Heart left ventricle (tissue), 16 donors: ENCODE measurements around the gene NDUFA1. TPM values are rescaled to one million over a fixed set of nuclear protein-coding genes. Genes with fewer than 3 reads are reported as not detected.
"Not testable (repeated sequence)": the region's sequence is repeated elsewhere in the genome, so short reads cannot be mapped to it uniquely, and the experiment has no call there.

Experiments used
- ATAC-seq, 4 donors: fragments of 200-7000 bp; cut with Tn5 transposase; one replicate each; pipeline ENCODE4 v1.9.1; 2020 to 2022; ENCODE audit warnings: moderate library complexity in 4 of 4, mild to moderate bottlenecking in 3 of 4, moderate number of reproducible peaks in 1 of 4
- DNase-seq, 5 donors: peaks; one replicate each; pipeline ENCODE4 v3.0.0-alpha.2; 2020
- H3K27ac ChIP-seq, 12 donors: fragments of 200-600 bp; sonication (generic) in 4 of 12; one replicate each; pipeline versions ENCODE4 v1.5.0 to v1.8.0; 2016 to 2022; ENCODE audit warnings: mild to moderate bottlenecking in 2 of 12
- H3K27me3 ChIP-seq, 9 donors: fragments of 200-600 bp; sonication (generic) in 2 of 9; one replicate each; pipeline versions ENCODE4 v1.5.1 to v1.8.0; 2016 to 2022; ENCODE audit warnings: mild to moderate bottlenecking in 3 of 9
- H3K36me3 ChIP-seq, 9 donors: fragments of 200-600 bp; sonication (generic) in 2 of 9; one replicate each; pipeline versions ENCODE4 v1.5.0 to v1.8.0; 2018 to 2022; ENCODE audit warnings: mild to moderate bottlenecking in 2 of 9
- H3K4me1 ChIP-seq, 12 donors: fragments of 200-600 bp; sonication (generic) in 4 of 12; one replicate each; pipeline versions ENCODE4 v1.5.0 to v1.8.0; 2016 to 2022; ENCODE audit warnings: mild to moderate bottlenecking in 3 of 12
- H3K4me3 ChIP-seq, 12 donors: fragments of 200-600 bp; sonication (generic) in 4 of 12; one replicate each; pipeline versions ENCODE4 v1.5.0 to v1.8.0; 2017 to 2022; ENCODE audit warnings: mild to moderate bottlenecking in 9 of 12, moderate library complexity in 4 of 12
- H3K9me3 ChIP-seq, 12 donors: fragments of 200-600 bp; sonication (generic) in 4 of 12; one replicate each; pipeline versions ENCODE4 v1.5.0 to v1.8.0; 2016 to 2022; ENCODE audit warnings: mild to moderate bottlenecking in 1 of 12
- CTCF ChIP-seq, 12 donors: fragments of 200-600 bp; sonication (generic) in 4 of 12; IDR thresholded peaks; one replicate each; pipeline versions ENCODE4 v1.5.0 to v1.8.0; 2018 to 2022; ENCODE audit warnings: antibody characterized with exemption in 12 of 12, mild to moderate bottlenecking in 5 of 12
- POLR2A ChIP-seq, 2 donors: fragments of 450-650 bp; IDR thresholded peaks; one replicate each; pipeline ENCODE4 v1.6.1; 2017; ENCODE audit warnings: antibody characterized with exemption in 2 of 2, mild to moderate bottlenecking in 2 of 2, moderate library complexity in 2 of 2
- WGBS, 4 donors: extraction: QIAGEN DNeasy Blood & Tissue Kit in 2 of 4; methylation state at CpG; one replicate each; pipeline versions ENCODE4 v1.1.5 to v1.1.7; 2013 to 2018; 5-methylcytosine and 5-hydroxymethylcytosine counted together
- intact Hi-C, 10 donors: fragments of 100-400 bp; cut with DNase I; formaldehyde crosslinking; loops; one replicate each; pipeline versions ENCODE4 v1.11.1 to v1.14.2; 2022
- polyA plus RNA-seq, 2 donors: library from polyadenylated mRNA; stranded (reverse); fragments of 200-250 nt; gene quantifications; one replicate each; pipeline ENCODE4 v1.2.3, GENCODE V29; 2013
- total RNA-seq, 9 donors: library from RNA; depleted of rRNA in 2 of 9; stranded (reverse); fragments of >200 nt in 2 of 9; fragmentation: NEBNext Ultra II Directional in 3 of 9; extraction: Animal tissue kit (Norgen Biotek cat#: 25700) in 3 of 9; gene quantifications; one replicate each; pipeline versions ENCODE4 v1.1.0 to v1.2.4, GENCODE V29; 2016 to 2023
- donor health status: ischemic (EF 13 %, LVEDD 7.1; RV severe dilation, severe dysfunction).
- donor health status: healthy with polysubstance abuse.
- donor health status: DM: no; HTN: yes; CAD: no.
- donor health status: DM: no; HTN: no; CAD: no.
- donor health status: ischemic (EF 25% LVEDD 6.9; RV normal size, moderate dysfunction).
- donor health status: ischemic (EF 25% LVEDD 5.7; RV mildly dilated, moderate dysfunction).
- donor health status: healthy.
- donor health status: DM: yes; HTN: yes; CAD: no.
- donor health status: ischemic (EF 35%, LVEDD 5.7; RV mildly dilated, moderate dysfunction).
- donor health status: nonischemic (EF 11% LVEDD 7.7; RV severe dilation, severe dysfunction).
- donor health status: DM: yes; HTN: yes; CAD: no.
- donor health status: PGD.
- donor health status: ischemic (EF 29% LVEDD 5.4; RV normal size, mild dysfunction).
- donor health status: nonischemic (EF 23%, LVEDD 6.1; RV moderate dilation, normal function).

Gene NDUFA1
- total and polyA plus RNA-seq, 11 donors: 288 to 1,598 (median 433) TPM

- H3K4me3 ChIP-seq: no peak overlapping the region
- 76 to 98% (median 89%) methylated on average over 2 of the region's 2 CpGs for WGBS, 4 donors
- no peaks in the 10 kb centered on the region for H3K9me3 ChIP-seq
- no peak for DNase-seq
- no peaks in the 10 kb centered on the region for H3K27me3 ChIP-seq
- no peak for ATAC-seq
- no peaks in the 10 kb centered on the region for H3K4me1 ChIP-seq
- no peak for TF ChIP-seq POLR2A (IDR thresholded peaks at IDR 0.05)
- TF ChIP-seq CTCF (IDR thresholded peaks at IDR 0.05): no peak
- H3K27ac ChIP-seq: no peak overlapping the region
- intact Hi-C loops: no loop called here
- H3K36me3 ChIP-seq: no peaks in the 10 kb centered on the region
These were observed 46.2 kb downstream of the NDUFA1 start for GRCh38 chrX:119917877-119918276.

GRCh38 chrX:119919835-119920585, 48.4 kb downstream of the NDUFA1 start:
- no peaks in the 10 kb centered on the region for H3K4me1 ChIP-seq
- no peak overlapping the region for H3K27ac ChIP-seq
- no peak for TF ChIP-seq CTCF (IDR thresholded peaks at IDR 0.05)
- no peak for TF ChIP-seq POLR2A (IDR thresholded peaks at IDR 0.05)
- DNase-seq (no peak), ATAC-seq (no peak)
- 72 to 88% (median 82%) methylated on average over 5 of the region's 5 CpGs for WGBS, 4 donors
- intact Hi-C loops: no loop called here
- no peaks in the 10 kb centered on the region for H3K27me3 ChIP-seq
- H3K36me3 ChIP-seq: peaks cover 0 to 18% (median 8%) of the 10 kb centered on the region in 9 donors
- H3K4me3 ChIP-seq: no peak overlapping the region
- H3K9me3 ChIP-seq: no peaks in the 10 kb centered on the region

- H3K27me3 ChIP-seq, ATAC-seq, H3K4me1 ChIP-seq, H3K9me3 ChIP-seq, H3K27ac ChIP-seq, H3K4me3 ChIP-seq, DNase-seq, intact Hi-C loops: not testable (repeated sequence)
- peaks cover 0 to 33% (median 18%) of the 10 kb centered on the region in 9 donors for H3K36me3 ChIP-seq
- WGBS, 4 donors: 89 to 98% (median 93%) methylated on average over 7 of the region's 7 CpGs
These were observed 50.8 kb downstream of the NDUFA1 start for GRCh38 chrX:119922391-119922790.

Other genes with a start within 250 kb of the NDUFA1 start
- gene SEPTIN6, start 178.7 kb upstream of the NDUFA1 start, total RNA-seq: 10 to 100 TPM in 5 of 9 donors, 1 to 10 TPM in 4; 7.6 to 36.4 (median 10.0) TPM
- gene SEPTIN6, start 178.7 kb upstream of the NDUFA1 start, polyA plus RNA-seq: 1 to 10 TPM; 3.3 to 7.2 TPM
- gene SOWAHD, start 113.2 kb upstream of the NDUFA1 start, total RNA-seq: 1 to 10 TPM in 1 of 9 donors, under 1 TPM in 3, not detected in 5; 0.15 to 2.1 (median 0.45) TPM
- under 1 TPM; 0.17 to 0.19 TPM for gene SOWAHD, start 113.2 kb upstream of the NDUFA1 start, polyA plus RNA-seq
- 1,000 to 10,000 TPM in 8 of 9 donors, 100 to 1,000 TPM in 1; 933 to 1,886 (median 1,201) TPM for gene RPL39, start 80.2 kb upstream of the NDUFA1 start, total RNA-seq
- gene RPL39, start 80.2 kb upstream of the NDUFA1 start, polyA plus RNA-seq: 1,000 to 10,000 TPM; 3,082 to 4,859 TPM
- gene UPF3B, start 18.9 kb upstream of the NDUFA1 start, total RNA-seq: 1 to 10 TPM in 8 of 9 donors, under 1 TPM in 1; 0.71 to 4.3 (median 2.8) TPM
- gene UPF3B, start 18.9 kb upstream of the NDUFA1 start, polyA plus RNA-seq: 1 to 10 TPM; 7.5 to 7.9 TPM
- gene RNF113A, start 99 bp upstream of the NDUFA1 start, total RNA-seq: 10 to 100 TPM in 4 of 9 donors, 1 to 10 TPM in 5; 8.0 to 12.8 (median 9.6) TPM
- 10 to 100 TPM; 10.6 to 12.9 TPM for gene RNF113A, start 99 bp upstream of the NDUFA1 start, polyA plus RNA-seq
- gene AKAP14, start 24.1 kb downstream of the NDUFA1 start, total RNA-seq: not detected
- gene AKAP14, start 24.1 kb downstream of the NDUFA1 start, polyA plus RNA-seq: not detected
- gene NKAP, start 71.9 kb downstream of the NDUFA1 start, total RNA-seq: 1 to 10 TPM; 2.9 to 7.8 (median 5.9) TPM
- 1 to 10 TPM; 4.2 to 7.0 TPM for gene NKAP, start 71.9 kb downstream of the NDUFA1 start, polyA plus RNA-seq
- not detected for gene RHOXF2B, start 205.9 kb downstream of the NDUFA1 start, total RNA-seq
- gene RHOXF2B, start 205.9 kb downstream of the NDUFA1 start, polyA plus RNA-seq: not detected
- gene RHOXF1, start 244.1 kb downstream of the NDUFA1 start, total RNA-seq: not detected
- gene RHOXF1, start 244.1 kb downstream of the NDUFA1 start, polyA plus RNA-seq: under 1 TPM in 1 of 2 donors, not detected in 1; 0.38 TPM